GM19240 (cell line): Measurements from ENCODE around the gene SLC26A8.
"Not testable (repeated sequence)": the region's sequence is repeated elsewhere in the genome, so short reads cannot be mapped to it uniquely, and the experiment has no call there.

ENCODE experiments used
- DNase-seq: peaks from one replicate; pipeline ENCODE4 v3.0.0; 2011; ENCODE audit warnings: low spot score; ENCODE audit not compliant: insufficient read length

Gene SLC26A8

GRCh38 chr6:35919085-35919826 lies 105.2 kb downstream of the SLC26A8 start:
- DNase-seq = no peak

- not testable (repeated sequence) for DNase-seq
Measured at GRCh38 chr6:35916893-35917292, 107.5 kb downstream of the SLC26A8 start.

GRCh38 chr6:35916056-35916455 lies 108.4 kb downstream of the SLC26A8 start:
- DNase-seq = no peak

GRCh38 chr6:35914536-35914935 lies 109.9 kb downstream of the SLC26A8 start:
- no peak for DNase-seq

GRCh38 chr6:35911871-35912653 lies 112.4 kb downstream of the SLC26A8 start:
- DNase-seq = no peak

- not testable (repeated sequence) for DNase-seq
Measured at GRCh38 chr6:35909571-35909970, 114.9 kb downstream of the SLC26A8 start.

- not testable (repeated sequence) for DNase-seq
Measured at GRCh38 chr6:35908753-35909401, 115.6 kb downstream of the SLC26A8 start.

- DNase-seq = no peak
Measured at GRCh38 chr6:35907750-35908149, 116.7 kb downstream of the SLC26A8 start.

GRCh38 chr6:35906499-35906846 lies 118.0 kb downstream of the SLC26A8 start:
- no peak for DNase-seq

GRCh38 chr6:35905841-35906498 lies 118.5 kb downstream of the SLC26A8 start:
- no peak for DNase-seq

GRCh38 chr6:35905141-35905785 lies 119.2 kb downstream of the SLC26A8 start:
- no peak for DNase-seq

GRCh38 chr6:35903679-35904078 lies 120.8 kb downstream of the SLC26A8 start:
- DNase-seq = no peak

GRCh38 chr6:35900448-35900847 lies 124.0 kb downstream of the SLC26A8 start:
- DNase-seq = no peak

- DNase-seq = no peak
Measured at GRCh38 chr6:35898003-35898402, 126.4 kb downstream of the SLC26A8 start.

GRCh38 chr6:35897486-35897885 lies 127.0 kb downstream of the SLC26A8 start:
- DNase-seq = no peak

GRCh38 chr6:35897036-35897435 lies 127.4 kb downstream of the SLC26A8 start:
- DNase-seq = no peak

GRCh38 chr6:35896228-35896627 lies 128.2 kb downstream of the SLC26A8 start:
- DNase-seq = no peak

- no peak for DNase-seq
Measured at GRCh38 chr6:35895560-35895959, 128.9 kb downstream of the SLC26A8 start.

- DNase-seq = no peak
Measured at GRCh38 chr6:35894776-35895175, 129.7 kb downstream of the SLC26A8 start.
